K562 (cell line): ENCODE measurements around the gene ZFHX2. TPM values are rescaled to one million over a fixed set of nuclear protein-coding genes. Genes with fewer than 3 reads are reported as not detected.

ENCODE experiments used
- ATAC-seq: fragments of 200-7000 bp; cut with Tn5 transposase; 3 replicates; pipeline ENCODE4 v1.9.1; 2020; ENCODE audit warnings: moderate library complexity
- BruUV-seq: library from RNA; stranded (reverse); fragments of 400-500 nt; replicated peaks from 2 replicates; lab custom pipeline; 2021; lab: Mats Ljungman, UMichigan
- CTCF ChIA-PET: fragments of 300-600 bp; formaldehyde crosslinking; extraction: SDS; loops from one replicate; lab custom pipeline; 2021; ENCODE audit warnings: low intra/inter-chr PET ratio; lab: Yijun Ruan, JAX
- POLR2A ChIA-PET: fragments of 300-600, 350-650 bp; sonication (Branson Sonifier 250); formaldehyde crosslinking; extraction: SDS; loops from one replicate; lab custom pipeline; 2021; ENCODE audit warnings: antibody characterized with exemption, inconsistent platforms; lab: Yijun Ruan, JAX
- DNase-seq, 4 experiments: peaks; one replicate each; pipeline versions ENCODE4 v3.0.0 to v3.0.0-alpha.2; 2011 to 2018; ENCODE audit warnings: low spot score in 3 of 4, mixed read lengths in 3 of 4; ENCODE audit errors: extremely low read depth in 1 of 4
- FAIRE-seq: peaks from 2 replicates; lab custom pipeline; 2011; peaks lifted over from hg19 to GRCh38; lab: Jason Lieb, UNC
- H2AFZ ChIP-seq: 2 replicates; pipeline ENCODE4 v1.6.0; 2011; ENCODE audit warnings: low read depth, low read length, control low read depth, inconsistent platforms
- H3K27ac ChIP-seq: fragments of 200-600 bp; 3 replicates; pipeline ENCODE4 v1.8.0; 2011; ENCODE audit warnings: low read depth, mild to moderate bottlenecking, control low read depth, inconsistent platforms, low read length, moderate library complexity, mixed read lengths; ENCODE audit errors: extremely low read depth
- H3K27me3 ChIP-seq, 2 experiments: fragments of 300-600 bp in 1 of 2; 2 replicates in 1 of 2; 3 replicates in 1 of 2; pipeline versions ENCODE4 v1.6.0 to v1.8.0; 2011; ENCODE audit warnings: inconsistent platforms in 2 of 2, low read length in 2 of 2, mild to moderate bottlenecking in 1 of 2, mixed read lengths in 1 of 2, moderate library complexity in 1 of 2; ENCODE audit not compliant: control insufficient read depth in 2 of 2, insufficient read depth in 2 of 2
- H3K36me3 ChIP-seq: fragments of 300-600 bp; 3 replicates; pipeline ENCODE4 v1.8.0; 2011; ENCODE audit warnings: mild to moderate bottlenecking, low read length, inconsistent platforms; ENCODE audit not compliant: control insufficient read depth, insufficient read depth
- H3K4me1 ChIP-seq, 2 experiments: fragments of 200-600 bp in 1 of 2; replicated peaks in 1 of 2; 2 replicates in 1 of 2; 3 replicates in 1 of 2; pipeline versions ENCODE4 v1.5.1 to v1.8.0; 2011; ENCODE audit warnings: inconsistent platforms in 2 of 2, low read length in 2 of 2, mild to moderate bottlenecking in 1 of 2, mixed read lengths in 1 of 2, moderate library complexity in 1 of 2; ENCODE audit not compliant: control insufficient read depth in 2 of 2, insufficient read depth in 2 of 2
- H3K4me2 ChIP-seq: 2 replicates; pipeline ENCODE4 v1.6.1; 2011; ENCODE audit warnings: low read length, control low read depth, inconsistent platforms, mixed read lengths; ENCODE audit not compliant: insufficient read depth
- H3K4me3 ChIP-seq: fragments of 200-600 bp; sonication (generic), shearing (Covaris generic); 2 replicates; pipeline ENCODE4 v1.5.1; 2016; ENCODE audit warnings: control low read depth, inconsistent platforms
- H3K79me2 ChIP-seq: fragments of 200-600 bp; 3 replicates; pipeline ENCODE4 v1.8.0; 2011; ENCODE audit warnings: low read length, inconsistent platforms; ENCODE audit not compliant: control insufficient read depth, insufficient read depth
- H3K9ac ChIP-seq, 2 experiments: 2 replicates each; pipeline versions ENCODE4 v1.6.0 to v1.6.1; 2011; ENCODE audit warnings: low read depth in 2 of 2, low read length in 2 of 2, control low read depth in 1 of 2, inconsistent platforms in 1 of 2, mild to moderate bottlenecking in 1 of 2, mixed read lengths in 1 of 2; ENCODE audit not compliant: insufficient read depth in 1 of 2
- H3K9me1 ChIP-seq: one replicate; pipeline ENCODE4 v1.6.0; 2011; ENCODE audit warnings: inconsistent platforms, mild to moderate bottlenecking, low read length, moderate library complexity; ENCODE audit not compliant: control insufficient read depth, insufficient read depth
- H3K9me3 ChIP-seq: replicated peaks from 2 replicates; pipeline ENCODE4 v1.5.1; 2011; ENCODE audit warnings: low read depth, low read length, inconsistent platforms; ENCODE audit not compliant: control insufficient read depth, insufficient read depth
- H4K20me1 ChIP-seq: replicated peaks from 2 replicates; pipeline ENCODE4 v1.6.1; 2011; ENCODE audit warnings: low read length, inconsistent platforms, mixed read lengths; ENCODE audit not compliant: control insufficient read depth, insufficient read depth
- DPF2 ChIP-seq: fragments of 450-650 bp; IDR thresholded peaks from 2 replicates; pipeline ENCODE4 v1.6.1; 2016
- FOXK2 ChIP-seq, 2 experiments: fragments of 450-650 bp; IDR thresholded peaks in 1 of 2; conservative IDR thresholded peaks in 1 of 2; 2 replicates each; pipeline ENCODE4 v1.6.1; 2016; ENCODE audit warnings: low read depth in 2 of 2, mild to moderate bottlenecking in 1 of 2
- TGIF2 ChIP-seq: sonication (generic); formaldehyde crosslinking; IDR thresholded peaks from 2 replicates; pipeline ENCODE4 v1.8.1; 2022; ENCODE audit warnings: mild to moderate bottlenecking, missing genetic modification reagents, moderate library complexity
- ZFP30 ChIP-seq: fragments of 250-450 bp; sonication (Bioruptor Pico); IDR thresholded peaks from 2 replicates; pipeline ENCODE4 v1.8.0; 2022; ENCODE audit warnings: moderate library complexity, mild to moderate bottlenecking, inconsistent platforms, borderline replicate concordance
- in situ Hi-C: fragments of 300-500 bp; cut with MboI; formaldehyde crosslinking; loops from 4 replicates; pipeline ENCODE4 v1.15.0; 2018; ENCODE audit warnings: inconsistent platforms, mixed read lengths
- intact Hi-C: fragments of 100-400 bp; cut with micrococcal nuclease; formaldehyde crosslinking; loops from 2 replicates; pipeline ENCODE4 v1.14.2; 2022
- polyA plus RNA-seq, 8 experiments: library from polyadenylated mRNA; depleted of rRNA in 4 of 8; stranded (reverse) in 5 of 8; unstranded in 3 of 8; fragments of >200 nt; fragmentation: Nextera tagmentation in 2 of 8; fragmentation: Illumina TruSeq in 1 of 8; extraction: Ambion mirVana in 2 of 8; extraction: Trizol in 1 of 8; gene quantifications; 2 replicates each; pipeline versions ENCODE4 v1.2.1 to v1.2.3, GENCODE V29; 2011 to 2014; ENCODE audit warnings: inconsistent platforms in 1 of 8, missing spikeins in 1 of 8
- total RNA-seq, 7 experiments: library from RNA; depleted of rRNA in 6 of 7; stranded (reverse); fragments of >200 nt in 6 of 7; fragmentation: Illumina TruSeq in 2 of 7; extraction: Trizol in 2 of 7; gene quantifications; 2 replicates each; pipeline versions ENCODE4 v1.2.1 to v1.2.3, GENCODE V29; 2011 to 2021; ENCODE audit warnings: low replicate concordance in 1 of 7
- TF ChIP-seq, protein P1 (sequence below): fragments of 250-450 bp; sonication (Bioruptor Pico); IDR thresholded peaks from 2 replicates; pipeline ENCODE4 v1.4.0; 2020; ENCODE audit warnings: mild to moderate bottlenecking, moderate library complexity, borderline replicate concordance
- TF ChIP-seq, protein P2 (sequence below), 2 experiments: IDR thresholded peaks; 2 replicates each; pipeline ENCODE4 v1.6.1; 2012; ENCODE audit warnings: improper control_type of control experiment in 2 of 2, low read depth in 2 of 2, low read length in 2 of 2, borderline replicate concordance in 1 of 2

The ZFHX2 gene
- total and polyA plus RNA-seq, 9 of the 15 experiments (the other 6 are each of a cell fraction or from before 2014, with no cell fraction given): 0.06 to 0.11 (median 0.11) TPM; not detected in 4

DNA sequence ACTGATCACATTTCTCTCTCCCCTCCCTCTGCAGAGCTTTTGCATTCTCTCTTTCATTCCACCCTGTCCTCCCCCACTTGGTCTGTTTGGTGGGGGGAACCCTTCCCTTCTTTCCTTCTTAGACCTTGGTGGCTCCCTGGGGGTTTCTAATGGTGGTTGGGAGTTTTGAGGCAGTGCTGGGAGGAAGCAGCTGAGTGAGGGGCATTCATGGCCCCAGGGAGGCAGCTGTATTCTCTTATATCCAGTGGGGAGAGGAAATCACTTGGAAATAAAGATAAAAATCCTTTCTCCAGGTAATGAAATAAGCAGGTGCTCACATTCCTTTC lies 68.8 kb downstream of the ZFHX2 start:
- Histone ChIP-seq H3K79me2 (no peaks in the 10 kb centered on the region), H3K9ac (no peak overlapping the region), H3K36me3 (peaks cover 14% of the 10 kb centered on the region; the same call in 1 of the 3 replicates), H3K4me3 (no peak overlapping the region), H3K27ac (no peak overlapping the region), H3K4me1 (no peaks in the 10 kb centered on the region), H3K9me3 (no peaks in the 10 kb centered on the region), H3K9me1 (no peaks in the 10 kb centered on the region), H3K27me3 (no peaks in the 10 kb centered on the region), H3K4me2 (no peak overlapping the region), H2AFZ (no peak overlapping the region), H4K20me1 (peaks cover 5% of the 10 kb centered on the region; the same call in 1 of the 2 replicates)
- ChIA-PET POLR2A (no interaction called here), CTCF (no interaction called here)
- DNase-seq (no peak), FAIRE-seq (no peak), ATAC-seq (no peak)
- in situ Hi-C loops: no loop called here
- intact Hi-C loops: loop anchor here (5.0 kb wide), 1 partner anchor 50 kb away; no protein-coding TSS in a partner anchor
- TF ChIP-seq DPF2 (no peak), ZFP30 (CRISPR knock-in tag) (no peak), FOXK2 (conservative IDR thresholded peaks at IDR 0.05 in 1 of 2, IDR thresholded peaks at IDR 0.05 in 1 of 2; ENCODE audit: low read depth in 2 of 2) (no peak), TGIF2 (CRISPR knock-in tag) (no peak)
- TF ChIP-seq, protein P1, sequence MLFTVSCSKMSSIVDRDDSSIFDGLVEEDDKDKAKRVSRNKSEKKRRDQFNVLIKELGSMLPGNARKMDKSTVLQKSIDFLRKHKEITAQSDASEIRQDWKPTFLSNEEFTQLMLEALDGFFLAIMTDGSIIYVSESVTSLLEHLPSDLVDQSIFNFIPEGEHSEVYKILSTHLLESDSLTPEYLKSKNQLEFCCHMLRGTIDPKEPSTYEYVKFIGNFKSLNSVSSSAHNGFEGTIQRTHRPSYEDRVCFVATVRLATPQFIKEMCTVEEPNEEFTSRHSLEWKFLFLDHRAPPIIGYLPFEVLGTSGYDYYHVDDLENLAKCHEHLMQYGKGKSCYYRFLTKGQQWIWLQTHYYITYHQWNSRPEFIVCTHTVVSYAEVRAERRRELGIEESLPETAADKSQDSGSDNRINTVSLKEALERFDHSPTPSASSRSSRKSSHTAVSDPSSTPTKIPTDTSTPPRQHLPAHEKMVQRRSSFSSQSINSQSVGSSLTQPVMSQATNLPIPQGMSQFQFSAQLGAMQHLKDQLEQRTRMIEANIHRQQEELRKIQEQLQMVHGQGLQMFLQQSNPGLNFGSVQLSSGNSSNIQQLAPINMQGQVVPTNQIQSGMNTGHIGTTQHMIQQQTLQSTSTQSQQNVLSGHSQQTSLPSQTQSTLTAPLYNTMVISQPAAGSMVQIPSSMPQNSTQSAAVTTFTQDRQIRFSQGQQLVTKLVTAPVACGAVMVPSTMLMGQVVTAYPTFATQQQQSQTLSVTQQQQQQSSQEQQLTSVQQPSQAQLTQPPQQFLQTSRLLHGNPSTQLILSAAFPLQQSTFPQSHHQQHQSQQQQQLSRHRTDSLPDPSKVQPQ (CRISPR knock-in tag): no peak
- TF ChIP-seq, protein P2, sequence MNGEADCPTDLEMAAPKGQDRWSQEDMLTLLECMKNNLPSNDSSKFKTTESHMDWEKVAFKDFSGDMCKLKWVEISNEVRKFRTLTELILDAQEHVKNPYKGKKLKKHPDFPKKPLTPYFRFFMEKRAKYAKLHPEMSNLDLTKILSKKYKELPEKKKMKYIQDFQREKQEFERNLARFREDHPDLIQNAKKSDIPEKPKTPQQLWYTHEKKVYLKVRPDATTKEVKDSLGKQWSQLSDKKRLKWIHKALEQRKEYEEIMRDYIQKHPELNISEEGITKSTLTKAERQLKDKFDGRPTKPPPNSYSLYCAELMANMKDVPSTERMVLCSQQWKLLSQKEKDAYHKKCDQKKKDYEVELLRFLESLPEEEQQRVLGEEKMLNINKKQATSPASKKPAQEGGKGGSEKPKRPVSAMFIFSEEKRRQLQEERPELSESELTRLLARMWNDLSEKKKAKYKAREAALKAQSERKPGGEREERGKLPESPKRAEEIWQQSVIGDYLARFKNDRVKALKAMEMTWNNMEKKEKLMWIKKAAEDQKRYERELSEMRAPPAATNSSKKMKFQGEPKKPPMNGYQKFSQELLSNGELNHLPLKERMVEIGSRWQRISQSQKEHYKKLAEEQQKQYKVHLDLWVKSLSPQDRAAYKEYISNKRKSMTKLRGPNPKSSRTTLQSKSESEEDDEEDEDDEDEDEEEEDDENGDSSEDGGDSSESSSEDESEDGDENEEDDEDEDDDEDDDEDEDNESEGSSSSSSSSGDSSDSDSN (IDR thresholded peaks at IDR 0.05; ENCODE audit: borderline replicate concordance in 1 of 2, low read depth in 2 of 2, low read length in 2 of 2): no peak
- BruUV-seq: no TSS peak
